Keratinocyte (primary cell): ENCODE measurements around the gene TSACC. TPM values are rescaled to one million over a fixed set of nuclear protein-coding genes. Genes with fewer than 3 reads are reported as not detected.

ENCODE experiments used
- DNase-seq: peaks from one replicate; pipeline ENCODE4 v3.0.0-alpha.2; 2011; ENCODE audit warnings: low read depth, missing footprints, low spot score
- FAIRE-seq: peaks from 2 replicates; lab custom pipeline; 2011; peaks lifted over from hg19 to GRCh38; lab: Jason Lieb, UNC
- H2AFZ ChIP-seq: 2 replicates; pipeline ENCODE4 v1.6.0; 2012; ENCODE audit warnings: low read length, control low read depth, inconsistent platforms; ENCODE audit not compliant: control insufficient read depth
- H3K27ac ChIP-seq: 2 replicates; pipeline ENCODE4 v1.5.1; 2011; ENCODE audit warnings: low read length; ENCODE audit not compliant: control insufficient read depth, insufficient read depth
- H3K27me3 ChIP-seq: 3 replicates; pipeline ENCODE4 v1.6.0; 2011; ENCODE audit warnings: low read length; ENCODE audit not compliant: control insufficient read depth, insufficient read depth; ENCODE audit errors: extremely low read depth
- H3K36me3 ChIP-seq, 2 experiments: 2 replicates in 1 of 2; 3 replicates in 1 of 2; pipeline ENCODE4 v1.5.1; 2011; ENCODE audit warnings: low read length in 2 of 2, mild to moderate bottlenecking in 1 of 2; ENCODE audit not compliant: control insufficient read depth in 2 of 2, insufficient read depth in 2 of 2; ENCODE audit errors: extremely low read depth in 1 of 2
- H3K4me1 ChIP-seq: 3 replicates; pipeline ENCODE4 v1.5.1; 2011; ENCODE audit warnings: low read length; ENCODE audit not compliant: control insufficient read depth, insufficient read depth; ENCODE audit errors: extremely low read depth
- H3K4me2 ChIP-seq: 3 replicates; pipeline ENCODE4 v1.6.0; 2011; ENCODE audit warnings: low read depth, low read length; ENCODE audit not compliant: control insufficient read depth, insufficient read depth; ENCODE audit errors: extremely low read depth
- H3K4me3 ChIP-seq, 3 experiments: fragments of 200-600 bp in 1 of 3; sonication (generic) in 1 of 3; 2 replicates in 2 of 3; 3 replicates in 1 of 3; pipeline ENCODE4 v1.5.1; 2011 to 2016; ENCODE audit warnings: low read length in 3 of 3, mild to moderate bottlenecking in 3 of 3, control low read depth in 2 of 3, inconsistent platforms in 1 of 3, low read depth in 1 of 3, mixed read lengths in 1 of 3, mixed run types in 1 of 3, moderate library complexity in 1 of 3; ENCODE audit not compliant: control insufficient read depth in 2 of 3, insufficient read depth in 2 of 3; ENCODE audit errors: extremely low read depth in 1 of 3
- H3K79me2 ChIP-seq: 2 replicates; pipeline ENCODE4 v1.6.0; 2012; ENCODE audit warnings: low read length; ENCODE audit not compliant: control insufficient read depth, insufficient read depth
- H3K9ac ChIP-seq: 3 replicates; pipeline ENCODE4 v1.6.0; 2011; ENCODE audit warnings: low read length; ENCODE audit not compliant: control insufficient read depth, insufficient read depth; ENCODE audit errors: extremely low read depth
- H3K9me1 ChIP-seq: 3 replicates; pipeline ENCODE4 v1.6.0; 2011; ENCODE audit warnings: low read length; ENCODE audit not compliant: control insufficient read depth, insufficient read depth; ENCODE audit errors: extremely low read depth
- H3K9me3 ChIP-seq: 2 replicates; pipeline ENCODE4 v1.5.1; 2012; ENCODE audit warnings: low read depth, low read length; ENCODE audit not compliant: control insufficient read depth
- H4K20me1 ChIP-seq: 3 replicates; pipeline ENCODE4 v1.6.0; 2011; ENCODE audit warnings: low read length; ENCODE audit not compliant: control insufficient read depth, insufficient read depth; ENCODE audit errors: extremely low read depth
- EZH2 ChIP-seq: IDR thresholded peaks from one replicate; pipeline ENCODE4 v1.6.1; 2012; ENCODE audit warnings: inconsistent platforms, mild to moderate bottlenecking, low read length, moderate library complexity
- dilution Hi-C: fragments of 300-500 bp; cut with MboI; formaldehyde crosslinking; loops from one replicate; pipeline ENCODE4 v1.7.0; 2020; ENCODE audit warnings: low sequenced_read_pairs; ENCODE audit not compliant: extremely low pct_ligation_motif_present
- polyA plus RNA-seq, 5 experiments: library from polyadenylated mRNA; depleted of rRNA in 3 of 5; stranded (reverse) in 3 of 5; stranded (forward) in 1 of 5; unstranded in 1 of 5; fragments of >200 nt; gene quantifications; 1 replicate in 1 of 5; 2 replicates in 3 of 5; 3 replicates in 1 of 5; pipeline versions ENCODE4 v1.2.1 to v1.2.3, GENCODE V29; 2011 to 2012; ENCODE audit warnings: missing spikeins in 2 of 5, low read depth in 1 of 5, low replicate concordance in 1 of 5
- TF ChIP-seq, protein P1 (sequence below), 3 experiments: IDR thresholded peaks in 1 of 3; conservative IDR thresholded peaks in 1 of 3; optimal IDR thresholded peaks in 1 of 3; 2 replicates in 2 of 3; 3 replicates in 1 of 3; pipeline versions ENCODE3 to v1.5.1; 2011; ENCODE audit warnings: low read length in 3 of 3, mild to moderate bottlenecking in 3 of 3, moderate library complexity in 2 of 3, control low read depth in 1 of 3, inconsistent platforms in 1 of 3; ENCODE audit not compliant: insufficient read depth in 2 of 3; ENCODE audit errors: extremely low read depth in 1 of 3

Gene TSACC
- polyA plus RNA-seq, 1 donor (not counting 4 experiments of a cell fraction or from before 2014, with no cell fraction given), result 2.5 TPM

GRCh38 chr1:156305215-156305614 lies 33.1 kb upstream of the TSACC start:
- H3K9me3 ChIP-seq, result no peaks in the 10 kb centered on the region
- peaks cover 12% of the 10 kb centered on the region in 2 experiments for H3K36me3 ChIP-seq
- no peaks in the 10 kb centered on the region for H3K79me2 ChIP-seq
- DNase-seq (no peak), FAIRE-seq (no peak)
- dilution Hi-C loops, result no loop called here
- no peaks in the 10 kb centered on the region for H3K9me1 ChIP-seq
- H3K27me3 ChIP-seq, result no peaks in the 10 kb centered on the region
- no peak overlapping the region for H2AFZ ChIP-seq
- H4K20me1 ChIP-seq, result no peaks in the 10 kb centered on the region
- peaks cover 9% of the 10 kb centered on the region for H3K4me1 ChIP-seq
- H3K27ac ChIP-seq, result no peak overlapping the region
- no peak overlapping the region for H3K4me2 ChIP-seq
- H3K9ac ChIP-seq, result no peak overlapping the region
- no peak overlapping the region for H3K4me3 ChIP-seq
- no peak for TF ChIP-seq EZH2
- TF ChIP-seq, protein P1, sequence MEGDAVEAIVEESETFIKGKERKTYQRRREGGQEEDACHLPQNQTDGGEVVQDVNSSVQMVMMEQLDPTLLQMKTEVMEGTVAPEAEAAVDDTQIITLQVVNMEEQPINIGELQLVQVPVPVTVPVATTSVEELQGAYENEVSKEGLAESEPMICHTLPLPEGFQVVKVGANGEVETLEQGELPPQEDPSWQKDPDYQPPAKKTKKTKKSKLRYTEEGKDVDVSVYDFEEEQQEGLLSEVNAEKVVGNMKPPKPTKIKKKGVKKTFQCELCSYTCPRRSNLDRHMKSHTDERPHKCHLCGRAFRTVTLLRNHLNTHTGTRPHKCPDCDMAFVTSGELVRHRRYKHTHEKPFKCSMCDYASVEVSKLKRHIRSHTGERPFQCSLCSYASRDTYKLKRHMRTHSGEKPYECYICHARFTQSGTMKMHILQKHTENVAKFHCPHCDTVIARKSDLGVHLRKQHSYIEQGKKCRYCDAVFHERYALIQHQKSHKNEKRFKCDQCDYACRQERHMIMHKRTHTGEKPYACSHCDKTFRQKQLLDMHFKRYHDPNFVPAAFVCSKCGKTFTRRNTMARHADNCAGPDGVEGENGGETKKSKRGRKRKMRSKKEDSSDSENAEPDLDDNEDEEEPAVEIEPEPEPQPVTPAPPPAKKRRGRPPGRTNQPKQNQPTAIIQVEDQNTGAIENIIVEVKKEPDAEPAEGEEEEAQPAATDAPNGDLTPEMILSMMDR (optimal IDR thresholded peaks at IDR 0.05 in 1 of 3, IDR thresholded peaks at IDR 0.05 in 1 of 3, conservative IDR thresholded peaks at IDR 0.05 in 1 of 3; ENCODE audit: extremely low read depth in 1 of 3, insufficient read depth in 2 of 3, low read length in 3 of 3), result no peak

DNA sequence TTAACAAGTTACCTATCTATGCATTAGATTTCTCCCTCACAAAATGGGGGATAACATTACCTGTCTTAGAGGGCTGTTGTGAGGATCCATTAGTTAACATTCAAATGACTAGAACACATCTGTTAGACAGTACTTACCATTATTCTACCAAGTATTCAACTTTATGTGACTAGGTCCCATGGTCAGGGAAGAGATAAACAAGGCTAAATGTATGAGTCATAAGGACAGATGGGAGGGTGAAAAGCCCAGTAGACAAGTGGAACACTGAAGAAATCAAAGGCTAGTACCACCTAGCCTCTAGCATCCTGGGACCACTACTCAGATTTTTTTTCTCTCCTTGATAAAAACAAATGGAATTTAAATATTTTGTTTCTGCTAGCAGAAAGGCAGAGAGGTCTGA lies 30.2 kb upstream of the TSACC start:
- H3K9ac ChIP-seq, result no peak overlapping the region
- FAIRE-seq (no peak), DNase-seq (no peak)
- TF ChIP-seq, protein P1 (optimal IDR thresholded peaks at IDR 0.05 in 1 of 3, IDR thresholded peaks at IDR 0.05 in 1 of 3, conservative IDR thresholded peaks at IDR 0.05 in 1 of 3; ENCODE audit: extremely low read depth in 1 of 3, insufficient read depth in 2 of 3, low read length in 3 of 3), result no peak
- TF ChIP-seq EZH2, result no peak
- H3K27ac ChIP-seq, result no peak overlapping the region
- peaks cover 3% of the 10 kb centered on the region for H3K4me1 ChIP-seq
- no peaks in the 10 kb centered on the region for H3K27me3 ChIP-seq
- peaks cover 29% of the 10 kb centered on the region in 2 experiments for H3K36me3 ChIP-seq
- H3K4me3 ChIP-seq, result no peak overlapping the region
- no peak overlapping the region for H3K4me2 ChIP-seq
- dilution Hi-C loops, result no loop called here
- no peaks in the 10 kb centered on the region for H4K20me1 ChIP-seq
- H2AFZ ChIP-seq, result no peak overlapping the region
- H3K79me2 ChIP-seq, result no peaks in the 10 kb centered on the region
- H3K9me1 ChIP-seq, result peaks cover 2% of the 10 kb centered on the region
- H3K9me3 ChIP-seq, result no peaks in the 10 kb centered on the region
